ENCODE measurements around the gene CORO7. TPM values are rescaled to one million over a fixed set of nuclear protein-coding genes. Genes with fewer than 3 reads are reported as not detected.

CORO7 gene
- total and polyA plus RNA-seq, 9 of the 15 experiments (the other 6 are each of a cell fraction or from before 2014, with no cell fraction given): 0.45 to 77.2 (median 18.7) TPM

- ChIA-PET CTCF (ENCODE audit: low intra/inter-chr PET ratio) (no interaction called here), POLR2A (interaction anchor here (0.6 to 1.8 kb wide), 3 partner anchors 9 to 1732 kb away, joined by 3 to 6 read pairs (median 5); no protein-coding TSS in a partner anchor)
- Histone ChIP-seq H3K79me2 (ENCODE audit: control insufficient read depth, insufficient read depth, low read length) (no peaks in the 10 kb centered on the region), H3K9me3 (replicated peaks; ENCODE audit: control insufficient read depth, insufficient read depth, low read depth, low read length) (no peaks in the 10 kb centered on the region), H3K27me3 (ENCODE audit: control insufficient read depth in 2 of 2, insufficient read depth in 2 of 2, low read length in 2 of 2) (no peaks in the 10 kb centered on the region), H3K4me3 (no peak overlapping the region), H3K4me2 (ENCODE audit: insufficient read depth, low read length) (no peak overlapping the region), H3K9me1 (ENCODE audit: control insufficient read depth, insufficient read depth, low read length) (no peaks in the 10 kb centered on the region), H3K36me3 (ENCODE audit: control insufficient read depth, insufficient read depth, low read length) (peaks cover 89% of the 10 kb centered on the region), H4K20me1 (replicated peaks; ENCODE audit: control insufficient read depth, insufficient read depth, low read length) (no peaks in the 10 kb centered on the region), H3K9ac (ENCODE audit: insufficient read depth in 1 of 2, low read depth in 2 of 2, low read length in 2 of 2) (no peak overlapping the region), H3K27ac (ENCODE audit: extremely low read depth, low read depth, low read length) (no peak overlapping the region), H3K4me1 (replicated peaks in 1 of 2; ENCODE audit: control insufficient read depth in 2 of 2, insufficient read depth in 2 of 2, low read length in 2 of 2) (no peaks in the 10 kb centered on the region), H2AFZ (ENCODE audit: low read depth, low read length) (no peak overlapping the region)
- no TSS peak for BruUV-seq (replicated peaks)
- DNase-seq (ENCODE audit: extremely low read depth in 1 of 4, low spot score in 3 of 4) (no peak), FAIRE-seq (no peak), ATAC-seq (no peak)
- WGBS (ENCODE audit: insufficient coverage, low coverage, missing lambda C conversion rate): 71% methylated on average over 2 of the region's 4 CpGs
- in situ Hi-C loops (cut with MboI): no loop called here
- intact Hi-C loops (cut with micrococcal nuclease): no loop called here
- TF ChIP-seq ZNF140 (CRISPR knock-in tag; IDR thresholded peaks at IDR 0.05) (no peak), XRCC3 (IDR thresholded peaks at IDR 0.05) (no peak), PTBP1 (IDR thresholded peaks at IDR 0.05; ENCODE audit: low read depth, low read length) (no peak), ETV5 (CRISPR knock-in tag; IDR thresholded peaks at IDR 0.05; ENCODE audit: low read depth) (no peak), ASH1L (IDR thresholded peaks at IDR 0.05; ENCODE audit: borderline replicate concordance, low read depth, partially characterized antibody) (no peak), POLR2AphosphoS2 (IDR thresholded peaks at IDR 0.05; ENCODE audit: low read length) (no peak), TFAP4 (CRISPR knock-in tag; IDR thresholded peaks at IDR 0.05; ENCODE audit: borderline replicate concordance) (no peak), ZBTB8A (IDR thresholded peaks at IDR 0.05; ENCODE audit: partially characterized antibody) (no peak), ZNF431 (CRISPR knock-in tag; IDR thresholded peaks at IDR 0.05) (no peak), SRF (CRISPR knock-in tag; IDR thresholded peaks at IDR 0.05) (no peak), ZNF551 (CRISPR knock-in tag; IDR thresholded peaks at IDR 0.05) (no peak)
- TF ChIP-seq, protein P1, sequence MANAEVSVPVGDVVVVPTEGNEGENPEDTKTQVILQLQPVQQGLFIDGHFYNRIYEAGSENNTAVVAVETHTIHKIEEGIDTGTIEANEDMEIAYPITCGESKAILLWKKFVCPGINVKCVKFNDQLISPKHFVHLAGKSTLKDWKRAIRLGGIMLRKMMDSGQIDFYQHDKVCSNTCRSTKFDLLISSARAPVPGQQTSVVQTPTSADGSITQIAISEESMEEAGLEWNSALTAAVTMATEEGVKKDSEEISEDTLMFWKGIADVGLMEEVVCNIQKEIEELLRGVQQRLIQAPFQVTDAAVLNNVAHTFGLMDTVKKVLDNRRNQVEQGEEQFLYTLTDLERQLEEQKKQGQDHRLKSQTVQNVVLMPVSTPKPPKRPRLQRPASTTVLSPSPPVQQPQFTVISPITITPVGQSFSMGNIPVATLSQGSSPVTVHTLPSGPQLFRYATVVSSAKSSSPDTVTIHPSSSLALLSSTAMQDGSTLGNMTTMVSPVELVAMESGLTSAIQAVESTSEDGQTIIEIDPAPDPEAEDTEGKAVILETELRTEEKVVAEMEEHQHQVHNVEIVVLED (CRISPR knock-in tag; IDR thresholded peaks at IDR 0.05): no peak
These were observed 27.6 kb upstream of the CORO7 start for GRCh38 chr16:4443986-4444385.

Data from K562 (cell line).